Hindlimb muscle (tissue), 1 donor: Measurements from ENCODE around the gene FARP1. TPM values are rescaled to one million over a fixed set of nuclear protein-coding genes. Genes with fewer than 3 reads are reported as not detected.

Source experiments
- DNase-seq: peaks from one replicate; pipeline ENCODE4 v3.0.0-alpha.2; 2013
- polyA plus RNA-seq: library from polyadenylated mRNA; unstranded; fragments of 120-200 nt; gene quantifications from one replicate; pipeline ENCODE4 v1.2.1, GENCODE V29; 2013; ENCODE audit not compliant: insufficient read length

Gene FARP1
- polyA plus RNA-seq, 1 donor, result 101 TPM

DNA sequence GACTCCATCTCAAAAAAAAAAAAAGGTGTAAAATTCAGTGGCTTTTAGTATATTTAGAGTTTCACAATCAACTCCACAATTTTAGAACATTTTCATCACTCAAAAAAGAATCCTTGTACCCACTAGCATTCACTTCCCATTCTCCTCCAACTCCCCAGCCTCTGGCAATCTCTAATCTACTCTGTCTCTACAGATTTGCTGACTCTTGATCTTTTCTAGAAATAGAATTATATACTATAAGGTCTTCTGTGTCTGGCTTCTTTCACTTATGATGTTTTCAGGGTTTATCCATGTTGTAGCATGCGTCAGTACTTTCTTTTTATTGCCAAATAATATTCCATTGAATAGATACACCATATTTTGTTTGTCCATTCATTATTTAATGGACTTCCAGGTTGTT lies 8.0 kb upstream of the FARP1 start:
- DNase-seq, result no peak

- no peak for DNase-seq
Observed at GRCh38 chr13:98141091-98141490, 1.8 kb upstream of the FARP1 start.

GRCh38 chr13:98141509-98142379 lies 1.1 kb upstream of the FARP1 start:
- no peak for DNase-seq

DNA sequence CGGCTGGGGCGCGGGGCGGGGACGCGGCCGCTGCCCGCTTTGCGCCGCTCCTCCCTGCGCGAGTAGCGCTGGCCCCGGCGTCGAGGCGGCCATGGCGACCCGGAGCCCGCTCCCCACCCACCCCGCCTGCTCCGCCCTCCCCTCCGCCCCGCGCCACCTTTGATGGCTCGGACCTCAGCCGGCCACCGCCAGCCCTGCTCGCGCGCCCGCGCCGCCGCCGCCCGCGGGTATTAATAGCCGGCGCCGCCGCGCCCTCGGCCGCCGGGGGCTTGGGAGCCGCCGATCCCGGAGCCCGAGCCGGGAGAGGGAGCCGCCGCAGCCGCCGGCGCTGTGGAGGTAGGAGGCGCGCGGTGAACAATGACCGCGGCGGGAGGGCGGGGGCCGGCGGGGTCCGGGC lies 261 bp downstream of the FARP1 start:
- DNase-seq, result no peak

DNA sequence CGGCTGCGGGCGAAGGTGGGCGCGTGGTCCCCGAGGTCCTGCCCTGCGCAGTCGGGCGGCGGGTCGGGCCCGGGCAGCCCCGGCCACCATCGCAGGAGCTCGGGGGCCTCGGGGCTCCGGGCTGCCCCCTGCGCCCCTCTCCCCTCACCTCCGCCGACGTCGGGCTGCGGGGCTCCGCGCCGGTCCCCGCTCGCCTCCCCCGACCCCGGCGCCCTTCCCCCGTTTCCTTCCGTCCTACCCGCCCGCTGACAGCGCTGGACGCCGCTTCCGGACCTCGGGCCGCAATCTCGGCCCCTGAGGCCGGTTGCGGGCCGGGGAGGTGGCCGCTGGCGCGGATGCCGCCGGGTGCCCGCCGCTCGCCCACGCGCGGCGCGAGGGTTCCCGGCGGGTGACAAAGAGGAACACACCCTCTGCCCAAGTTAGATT lies 720 bp downstream of the FARP1 start:
- DNase-seq, result no peak

- DNase-seq, result peak; percentile 38
Observed at GRCh38 chr13:98144027-98144741, 1.3 kb downstream of the FARP1 start.

DNA sequence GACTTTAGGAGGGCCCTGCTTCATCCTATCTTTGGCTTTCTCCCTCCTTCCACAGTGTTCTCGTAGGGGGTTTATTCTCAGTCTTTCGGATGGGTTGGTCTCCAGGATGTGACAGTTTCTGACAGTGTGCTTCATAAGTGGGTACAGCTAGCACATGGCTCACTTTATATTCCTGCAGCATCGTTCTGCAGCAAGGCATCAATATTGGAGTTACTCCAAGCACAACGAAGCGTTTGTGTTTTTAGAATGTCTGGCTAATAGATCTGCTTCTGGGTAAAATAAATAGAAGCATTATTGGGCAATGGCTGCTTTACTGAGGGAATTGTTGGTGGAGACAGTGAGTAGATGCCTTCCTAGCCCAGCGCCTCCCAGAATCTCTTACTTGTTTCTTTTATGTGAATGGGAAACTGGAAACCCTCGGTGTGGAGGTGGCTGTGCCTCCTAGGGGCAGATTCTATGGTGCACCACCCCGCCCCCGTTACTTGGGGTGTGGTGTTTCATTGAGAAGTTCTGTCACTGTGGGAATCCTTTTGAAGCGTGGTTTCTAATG lies 2.0 kb downstream of the FARP1 start:
- DNase-seq, result no peak

DNA sequence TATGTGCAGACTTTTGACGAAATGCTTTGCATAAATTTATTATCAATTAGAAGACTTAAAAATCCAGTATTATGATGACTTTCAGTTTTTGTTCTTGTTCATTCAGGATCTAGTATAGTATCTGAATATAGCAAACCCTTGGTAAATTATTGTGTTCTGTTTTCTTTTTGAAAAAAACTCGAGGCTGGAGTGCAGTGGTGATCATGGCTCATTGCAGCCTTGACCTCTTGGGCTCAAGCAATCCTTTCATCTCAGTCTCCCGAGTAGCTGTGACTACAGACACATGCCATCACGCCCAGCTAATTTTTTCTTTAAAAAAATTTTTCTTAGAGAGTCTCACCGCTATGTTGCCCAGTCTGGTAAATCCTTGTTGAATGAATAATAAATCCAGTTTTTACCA lies 4.6 kb downstream of the FARP1 start:
- no peak for DNase-seq

GRCh38 chr13:98150832-98151479 lies 8.1 kb downstream of the FARP1 start:
- no peak for DNase-seq

- no peak for DNase-seq
Observed at GRCh38 chr13:98155475-98156109, 12.7 kb downstream of the FARP1 start.

- DNase-seq, result no peak
Observed at GRCh38 chr13:98156259-98156658, 13.4 kb downstream of the FARP1 start.

DNA sequence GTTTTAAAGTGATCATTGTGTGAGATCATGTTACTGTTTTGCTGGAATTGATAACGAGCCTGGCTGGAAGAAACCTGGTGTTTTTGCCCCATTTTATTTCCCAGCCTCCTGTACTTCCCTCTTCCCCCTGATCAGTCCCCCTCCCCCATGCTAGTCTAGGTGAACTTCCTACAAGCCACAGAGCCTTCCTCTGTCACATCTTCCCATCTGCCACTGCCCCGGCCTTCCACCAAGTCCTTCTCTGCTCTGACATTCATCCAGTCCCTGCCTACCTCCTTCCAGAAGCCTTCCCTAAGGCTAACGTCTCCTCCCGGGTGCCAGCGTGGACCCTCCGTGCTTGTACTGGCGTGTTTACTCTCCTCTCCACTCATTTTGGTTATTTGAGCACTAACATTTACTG lies 14.3 kb downstream of the FARP1 start:
- no peak for DNase-seq

GRCh38 chr13:98157609-98158008 lies 14.7 kb downstream of the FARP1 start:
- DNase-seq, result no peak

- DNase-seq, result no peak
Observed at GRCh38 chr13:98158172-98158899, 15.4 kb downstream of the FARP1 start.

- DNase-seq, result no peak
Observed at GRCh38 chr13:98162935-98163334, 20.0 kb downstream of the FARP1 start.

DNA sequence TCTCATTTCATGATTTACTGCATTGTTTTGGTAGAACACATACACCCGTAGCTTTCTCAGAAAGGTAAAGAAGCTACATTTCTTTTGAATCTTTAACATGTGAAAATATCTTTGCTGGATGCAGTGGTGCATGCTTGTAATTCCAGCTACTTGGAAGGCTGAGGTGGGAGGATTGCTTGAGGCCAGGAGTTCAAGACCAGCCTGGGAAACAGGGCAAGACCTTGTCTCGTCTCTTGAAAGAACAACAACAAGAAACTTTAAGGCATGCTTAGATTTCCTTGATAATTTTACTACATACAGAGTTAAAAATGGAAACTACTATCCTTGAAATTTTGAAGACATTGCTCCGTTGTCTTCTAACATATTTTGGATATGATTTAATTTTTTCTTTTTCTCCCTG lies 26.4 kb downstream of the FARP1 start:
- DNase-seq, result no peak

GRCh38 chr13:98171900-98172589 lies 29.2 kb downstream of the FARP1 start:
- DNase-seq, result no peak

DNA sequence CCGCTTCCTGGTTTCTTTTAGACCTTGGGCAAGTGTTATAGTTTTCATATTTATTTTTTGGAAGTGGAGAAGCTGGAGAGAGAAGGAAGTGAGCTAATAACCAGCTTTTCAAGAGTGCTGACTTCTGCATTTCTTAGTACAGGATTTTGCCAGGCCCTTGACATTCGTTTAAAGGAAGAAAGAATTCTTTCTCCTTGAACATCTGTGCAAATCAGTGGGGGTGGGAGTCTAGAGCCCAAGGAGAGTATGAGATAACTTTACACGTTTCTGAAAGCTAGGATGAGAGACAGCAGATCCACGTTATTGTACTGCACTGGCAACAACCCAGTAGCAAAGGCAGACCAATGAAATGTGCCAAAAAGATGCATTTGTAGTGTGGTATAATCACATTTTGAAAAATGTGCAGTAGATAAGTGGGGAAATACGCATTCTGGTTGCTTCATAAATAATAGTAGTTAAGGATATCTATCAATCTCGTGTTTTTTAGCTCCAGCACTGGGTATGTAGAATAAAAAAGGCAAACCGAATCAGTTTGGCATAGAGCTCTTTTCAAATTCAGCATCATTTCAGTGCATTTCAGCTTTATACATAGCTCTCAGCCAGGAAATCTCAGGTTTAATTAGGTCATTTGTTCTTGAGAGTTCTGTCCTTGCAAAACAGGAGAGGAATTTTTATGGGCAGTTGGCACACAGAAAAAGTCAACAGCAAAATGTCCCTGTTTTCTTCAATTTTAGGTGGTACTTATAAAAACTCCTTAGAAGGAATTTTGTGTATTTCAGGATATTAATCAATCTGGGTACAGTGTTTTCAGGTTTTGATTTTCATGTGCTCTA lies 29.9 kb downstream of the FARP1 start:
- no peak for DNase-seq

DNA sequence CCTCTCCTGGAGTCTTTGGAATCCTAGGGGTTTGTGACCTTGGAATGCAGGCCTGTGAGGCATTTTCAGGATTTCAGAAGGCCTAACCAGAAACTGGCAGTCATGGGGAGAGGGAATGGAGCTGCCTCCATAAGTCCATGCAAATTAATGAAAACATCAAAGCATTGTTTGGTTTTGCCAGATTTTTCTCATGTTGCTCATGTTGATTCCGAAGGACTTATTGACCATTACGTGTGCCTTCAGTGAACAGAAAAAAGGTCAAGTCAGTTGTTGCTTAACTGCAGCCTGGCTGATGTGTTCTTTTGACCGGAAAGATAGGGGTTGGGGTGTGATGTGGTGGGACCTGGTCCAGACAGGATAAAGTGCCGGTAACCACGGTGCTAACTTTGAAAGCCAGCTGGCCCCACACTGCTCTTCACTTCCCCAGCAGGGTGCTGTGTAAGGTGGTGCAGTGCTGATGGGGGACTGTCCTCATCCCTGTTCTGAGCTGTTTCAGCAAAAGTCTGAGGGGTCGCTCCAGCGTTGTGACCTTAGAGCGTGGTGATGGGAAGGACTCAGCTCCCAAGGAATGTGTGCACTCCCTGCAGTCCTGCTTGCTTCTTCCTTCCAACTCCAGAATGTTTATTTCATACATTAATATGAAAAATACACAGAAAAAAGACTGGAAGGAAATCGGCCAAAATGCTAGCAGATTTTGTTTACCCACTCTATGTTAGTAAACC lies 30.7 kb downstream of the FARP1 start:
- DNase-seq, result no peak

GRCh38 chr13:98174307-98174706 lies 31.4 kb downstream of the FARP1 start:
- no peak for DNase-seq
